ENCODE data around the gene ZNF407.

Gene ZNF407

GRCh38 chr18:74631623-74632350 lies 34.1 kb downstream of the ZNF407 start:
- no peak overlapping the region for H3K4me3 ChIP-seq (ENCODE audit: control insufficient read depth, low read depth, low read length)
- DNase-seq (ENCODE audit: low read depth), result no peak
- TF ChIP-seq CTCF (IDR thresholded peaks at IDR 0.05; ENCODE audit: control insufficient read depth, insufficient read depth, low read depth, low read length, missing control alignments), result no peak

GRCh38 chr18:74632351-74632679 lies 34.6 kb downstream of the ZNF407 start:
- H3K4me3 ChIP-seq (ENCODE audit: control insufficient read depth, low read depth, low read length), result no peak overlapping the region
- no peak for TF ChIP-seq CTCF (IDR thresholded peaks at IDR 0.05; ENCODE audit: control insufficient read depth, insufficient read depth, low read depth, low read length, missing control alignments)
- DNase-seq (ENCODE audit: low read depth), result no peak

GRCh38 chr18:74632856-74633255 lies 35.2 kb downstream of the ZNF407 start:
- H3K4me3 ChIP-seq (ENCODE audit: control insufficient read depth, low read depth, low read length), result no peak overlapping the region
- no peak for DNase-seq (ENCODE audit: low read depth)
- TF ChIP-seq CTCF (IDR thresholded peaks at IDR 0.05; ENCODE audit: control insufficient read depth, insufficient read depth, low read depth, low read length, missing control alignments), result no peak

- DNase-seq (ENCODE audit: low read depth), result no peak
- no peak for TF ChIP-seq CTCF (IDR thresholded peaks at IDR 0.05; ENCODE audit: control insufficient read depth, insufficient read depth, low read depth, low read length, missing control alignments)
- H3K4me3 ChIP-seq (ENCODE audit: control insufficient read depth, low read depth, low read length), result no peak overlapping the region
Observed at GRCh38 chr18:74633652-74634352, 36.1 kb downstream of the ZNF407 start.

- no peak for TF ChIP-seq CTCF (IDR thresholded peaks at IDR 0.05; ENCODE audit: control insufficient read depth, insufficient read depth, low read depth, low read length, missing control alignments)
- no peak for DNase-seq (ENCODE audit: low read depth)
- no peak overlapping the region for H3K4me3 ChIP-seq (ENCODE audit: control insufficient read depth, low read depth, low read length)
Observed at GRCh38 chr18:74635224-74635975, 37.7 kb downstream of the ZNF407 start.

GRCh38 chr18:74637070-74637469 lies 39.4 kb downstream of the ZNF407 start:
- no peak for TF ChIP-seq CTCF (IDR thresholded peaks at IDR 0.05; ENCODE audit: control insufficient read depth, insufficient read depth, low read depth, low read length, missing control alignments)
- no peak overlapping the region for H3K4me3 ChIP-seq (ENCODE audit: control insufficient read depth, low read depth, low read length)

More at GRCh38 chr18:74637070-74637469, 39.4 kb downstream of the ZNF407 start:
- no peak for DNase-seq (ENCODE audit: low read depth)
